Germinal center (tissue), 1 donor: Measurements from ENCODE around the gene KLHL36.
"Not testable (repeated sequence)": the region's sequence is repeated elsewhere in the genome, so short reads cannot be mapped to it uniquely, and the experiment has no call there.

ENCODE experiments used
- DNase-seq: peaks from one replicate; pipeline ENCODE4 v3.0.0; 2012; ENCODE audit warnings: mixed read lengths, low spot score

KLHL36 gene

DNA sequence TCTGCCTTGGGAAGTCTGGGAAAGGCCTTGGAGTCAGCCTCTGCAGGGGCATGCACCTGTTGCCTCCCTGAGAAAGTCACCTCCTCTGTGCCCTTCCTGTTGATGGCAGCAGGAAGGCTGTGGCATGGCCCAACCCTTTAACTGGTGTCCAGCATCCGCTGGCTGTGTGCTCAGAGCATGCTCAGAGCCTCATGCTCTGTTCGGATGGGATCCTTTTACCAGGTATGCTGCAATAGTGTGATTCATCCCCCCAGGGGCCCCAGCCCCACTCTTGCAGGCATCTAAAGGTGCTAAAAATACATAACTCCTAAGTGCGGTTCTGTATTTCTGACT is 24.9 kb downstream of the KLHL36 start:
- no peak for DNase-seq

DNA sequence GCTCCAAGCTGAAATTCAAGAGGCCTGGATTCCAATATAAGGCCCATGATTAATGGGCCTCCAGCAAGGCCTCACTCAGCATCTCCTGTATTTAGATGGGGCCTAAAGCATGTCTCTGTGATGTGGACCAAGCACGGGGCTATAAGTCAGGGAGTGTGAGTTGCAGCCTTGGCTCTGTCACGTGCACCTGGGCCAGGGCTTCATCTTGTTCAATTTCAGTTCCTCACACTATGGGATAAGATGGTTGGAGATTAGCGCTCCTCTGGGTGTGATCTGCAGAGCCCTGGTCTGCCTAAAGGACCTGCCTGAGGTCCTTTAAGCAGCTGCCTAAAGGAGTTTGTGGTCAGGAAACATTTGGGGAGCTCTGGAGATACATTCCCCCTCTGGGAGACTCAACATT is 25.2 kb downstream of the KLHL36 start:
- DNase-seq = no peak

GRCh38 chr16:84675423-84675822 is 27.1 kb downstream of the KLHL36 start:
- no peak for DNase-seq

GRCh38 chr16:84675884-84676283 is 27.6 kb downstream of the KLHL36 start:
- no peak for DNase-seq

GRCh38 chr16:84677017-84677803 is 28.9 kb downstream of the KLHL36 start:
- no peak for DNase-seq

DNA sequence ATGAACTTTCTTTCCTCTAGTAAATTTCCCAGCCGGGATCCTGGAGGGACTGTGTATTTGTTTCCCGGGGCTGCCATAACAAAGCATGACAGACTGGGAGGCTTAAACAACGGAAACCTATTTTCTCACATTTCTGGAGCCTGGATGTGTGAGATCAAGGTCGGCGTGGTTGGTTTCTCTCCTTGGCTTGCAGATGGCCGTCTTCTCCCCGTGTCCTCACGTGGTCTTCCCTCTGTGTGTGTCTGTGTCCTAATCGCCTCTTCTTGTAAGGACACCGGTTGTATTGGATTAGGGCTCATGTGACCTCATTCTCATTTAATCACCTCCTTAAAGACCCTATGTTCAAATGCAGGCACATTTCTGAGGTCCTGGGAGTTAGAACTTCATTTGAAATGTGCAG is 29.5 kb downstream of the KLHL36 start:
- DNase-seq = no peak

DNA sequence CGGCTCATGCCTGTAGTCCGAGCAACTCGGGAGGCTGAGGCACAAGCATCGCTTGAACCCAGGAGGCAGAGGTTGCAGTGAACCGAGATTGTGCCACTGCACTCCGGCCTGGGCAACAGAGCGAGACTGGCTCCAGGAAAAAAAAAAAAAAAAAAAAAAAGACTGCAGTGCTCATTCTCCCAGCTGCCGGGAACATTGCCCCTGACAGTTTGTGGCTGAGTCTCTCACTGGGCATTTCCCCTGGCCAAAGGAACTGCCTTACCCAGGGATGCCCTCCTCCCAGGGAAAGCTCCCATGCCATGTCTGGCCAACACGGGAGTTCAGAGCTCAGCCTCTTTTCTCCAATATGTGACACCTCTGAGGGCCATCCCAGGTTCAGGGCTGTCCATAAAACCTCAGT is 30.2 kb downstream of the KLHL36 start:
- DNase-seq = no peak

GRCh38 chr16:84680165-84680842 is 32.0 kb downstream of the KLHL36 start:
- no peak for DNase-seq

DNA sequence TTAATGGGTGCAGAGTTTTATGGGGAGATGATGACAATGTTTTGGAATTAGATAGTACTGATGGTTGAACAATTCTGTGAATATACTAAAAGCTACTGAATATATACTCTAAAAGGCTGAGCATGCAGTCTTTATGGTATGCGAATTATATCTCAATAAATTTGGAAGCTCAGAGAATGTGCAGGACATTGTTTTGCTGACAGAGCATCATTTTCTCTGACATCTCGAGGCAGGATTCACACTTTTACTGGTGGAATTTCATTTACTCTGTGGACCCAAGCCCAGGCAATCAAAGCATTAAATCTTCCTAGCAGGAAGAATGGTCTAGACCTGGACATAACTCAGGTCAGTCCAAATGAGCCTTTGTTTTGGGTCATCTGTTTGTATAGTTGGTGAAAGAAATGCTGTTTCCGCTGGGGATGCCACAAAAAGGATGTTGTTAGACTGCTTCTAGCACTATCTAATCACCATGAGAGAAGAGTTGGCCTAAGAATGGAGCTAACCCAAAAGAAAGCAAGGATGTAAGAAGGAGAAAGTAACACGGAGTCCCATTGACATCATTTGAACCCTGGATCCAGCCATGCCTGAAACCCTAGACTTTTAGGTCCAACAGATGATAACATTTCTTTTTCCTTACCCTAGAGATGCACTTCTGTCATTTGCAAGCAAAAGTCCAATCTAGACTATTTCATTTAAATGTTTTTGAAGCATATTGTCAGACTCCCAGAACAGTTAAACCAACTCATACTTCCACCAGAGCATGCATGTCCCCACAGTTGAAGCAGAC is 32.7 kb downstream of the KLHL36 start:
- DNase-seq = no peak

- DNase-seq = no peak
Observed at GRCh38 chr16:84683691-84684591, 35.6 kb downstream of the KLHL36 start.

GRCh38 chr16:84684592-84684965 is 36.3 kb downstream of the KLHL36 start:
- DNase-seq = no peak

- no peak for DNase-seq
Observed at GRCh38 chr16:84685210-84685609, 36.9 kb downstream of the KLHL36 start.

GRCh38 chr16:84686707-84687298 is 38.5 kb downstream of the KLHL36 start:
- DNase-seq = no peak

DNA sequence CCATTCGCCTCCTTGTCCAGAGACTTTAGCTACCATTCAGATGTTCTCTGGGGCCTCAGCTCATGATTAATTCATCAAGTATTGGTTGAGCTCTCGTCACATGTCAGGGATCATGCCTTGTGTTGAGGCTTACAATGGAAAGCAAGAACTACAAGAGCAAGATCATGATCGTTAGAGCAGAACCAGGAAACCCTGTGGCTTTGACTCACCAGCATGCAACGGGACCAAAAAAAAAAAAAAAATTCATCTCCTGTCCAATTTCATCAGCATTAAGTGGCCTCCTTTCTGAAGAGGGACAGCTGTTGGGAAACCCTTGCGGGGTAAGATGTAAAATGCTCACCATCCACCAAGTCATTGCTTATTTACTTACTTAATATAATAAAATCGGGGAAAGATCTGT is 39.4 kb downstream of the KLHL36 start:
- DNase-seq = no peak

DNA sequence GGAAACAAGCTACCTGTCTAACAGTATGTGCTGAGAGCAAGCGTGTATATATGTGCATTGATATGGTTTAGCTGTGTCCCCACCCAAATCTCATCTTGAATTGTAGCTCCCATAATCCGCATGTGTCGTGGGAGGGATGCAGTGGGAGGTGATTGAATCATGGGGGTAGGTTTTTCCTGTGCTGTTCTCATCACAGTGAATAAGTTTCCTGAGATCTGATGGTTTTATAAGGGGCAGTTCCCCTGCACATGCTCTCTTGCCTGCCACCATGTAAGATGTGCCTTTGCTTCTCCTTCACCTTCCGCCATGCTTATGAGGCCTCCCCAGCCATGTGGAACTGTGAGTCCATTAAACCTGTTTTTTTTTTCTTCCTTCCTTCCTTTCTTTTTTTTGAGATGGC is 39.9 kb downstream of the KLHL36 start:
- DNase-seq = not testable (repeated sequence)

DNA sequence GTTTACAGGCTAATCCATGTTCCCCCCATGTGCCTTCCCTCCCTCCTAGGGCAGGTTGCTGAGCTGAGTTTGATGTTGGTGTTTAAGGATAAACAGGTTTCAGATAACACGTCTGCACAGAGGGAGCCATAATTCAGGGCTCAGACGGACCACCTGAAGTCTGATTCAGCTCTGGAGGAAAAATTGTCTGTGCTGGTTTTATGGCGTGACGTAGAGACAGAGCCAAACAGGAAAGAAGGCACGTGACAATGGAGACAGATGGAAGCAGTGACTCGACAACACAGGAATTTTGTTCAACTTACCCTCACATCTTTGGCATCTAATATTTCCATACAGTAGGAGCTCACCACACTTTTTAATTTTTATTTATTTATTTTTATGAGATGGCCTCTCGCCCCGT is 40.8 kb downstream of the KLHL36 start:
- DNase-seq = no peak

GRCh38 chr16:84690088-84690819 is 41.9 kb downstream of the KLHL36 start:
- DNase-seq = no peak

- DNase-seq = no peak
Observed at GRCh38 chr16:84692451-84693214, 44.3 kb downstream of the KLHL36 start.

DNA sequence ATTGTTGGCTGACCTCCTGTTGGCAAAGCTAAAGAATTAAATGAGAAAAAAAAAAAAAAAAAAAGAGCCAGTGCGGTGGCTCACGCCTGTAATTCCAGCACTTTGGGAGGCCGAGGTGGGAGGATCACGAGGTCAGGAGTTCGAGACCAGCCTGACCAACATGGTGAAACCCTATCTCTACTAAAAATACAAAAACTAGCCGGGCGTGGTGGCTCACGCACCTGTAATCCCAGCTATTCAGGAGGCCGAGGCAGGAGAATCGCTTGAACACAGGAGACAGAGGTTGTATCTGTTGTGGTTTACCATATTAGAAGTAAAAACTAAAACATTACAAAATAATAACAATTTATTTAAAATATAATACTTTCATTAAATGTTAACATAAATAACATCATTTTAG is 45.6 kb downstream of the KLHL36 start:
- DNase-seq = not testable (repeated sequence)

- no peak for DNase-seq
Observed at GRCh38 chr16:84694980-84695379, 46.7 kb downstream of the KLHL36 start.
